NCI-H1436 (cell line): ENCODE measurements around the gene HTRA2.
A peak's percentile ranks its signal among the peaks of the same experiment; 100 is the strongest.

Source experiments
- DNase-seq: peaks from one replicate; lab custom pipeline; 2025; lab: John Stamatoyannopoulos, UW

The HTRA2 gene

GRCh38 chr2:74542978-74543377, 13.2 kb downstream of the HTRA2 start:
- DNase-seq = no peak

- DNase-seq = no peak
Measured at GRCh38 chr2:74544634-74545033, 14.9 kb downstream of the HTRA2 start.

GRCh38 chr2:74546004-74546403, 16.3 kb downstream of the HTRA2 start:
- DNase-seq = no peak

GRCh38 chr2:74548285-74548899, 18.7 kb downstream of the HTRA2 start:
- no peak for DNase-seq

GRCh38 chr2:74548900-74549826, 19.4 kb downstream of the HTRA2 start:
- no peak for DNase-seq

GRCh38 chr2:74550231-74550630, 20.5 kb downstream of the HTRA2 start:
- no peak for DNase-seq

GRCh38 chr2:74551530-74551929, 21.8 kb downstream of the HTRA2 start:
- no peak for DNase-seq

- no peak for DNase-seq
Measured at GRCh38 chr2:74551942-74552913, 22.5 kb downstream of the HTRA2 start.

- no peak for DNase-seq
Measured at GRCh38 chr2:74552914-74553811, 23.4 kb downstream of the HTRA2 start.

- DNase-seq = peak; percentile 52
Measured at GRCh38 chr2:74553892-74554819, 24.4 kb downstream of the HTRA2 start, which contains the start of the genes DOK1 and LOXL3. DOK1 (plus strand) TSS chr2:74554720; CDS start chr2:74554755, 35 bp downstream. LOXL3 (minus strand) TSS chr2:74553942; CDS start chr2:74552634, 1,308 bp downstream.

GRCh38 chr2:74554820-74555531, 25.2 kb downstream of the HTRA2 start:
- DNase-seq = no peak

GRCh38 chr2:74555610-74556103, 25.9 kb downstream of the HTRA2 start:
- DNase-seq = no peak

GRCh38 chr2:74556159-74556558, 26.4 kb downstream of the HTRA2 start:
- no peak for DNase-seq

GRCh38 chr2:74556831-74557370, 27.2 kb downstream of the HTRA2 start:
- DNase-seq = no peak

- no peak for DNase-seq
Measured at GRCh38 chr2:74558284-74559230, 28.8 kb downstream of the HTRA2 start.

- no peak for DNase-seq
Measured at GRCh38 chr2:74559912-74560311, 30.2 kb downstream of the HTRA2 start.

GRCh38 chr2:74560591-74560990, 30.9 kb downstream of the HTRA2 start:
- DNase-seq = no peak
